NCI-H345 treated with DMSO at 0.1 percent for 48 hours (cell line): ENCODE data around the gene RXFP4.
A peak's percentile ranks its signal among the peaks of the same experiment; 100 is the strongest.
"Not testable (repeated sequence)": the region's sequence is repeated elsewhere in the genome, so short reads cannot be mapped to it uniquely, and the experiment has no call there.

ENCODE experiments used
- DNase-seq: peaks from one replicate; lab custom pipeline; 2025; ENCODE audit not compliant: unreplicated experiment; lab: John Stamatoyannopoulos, UW

The RXFP4 gene

GRCh38 chr1:155977690-155978324, 36.4 kb downstream of the RXFP4 start:
- DNase-seq: peak; percentile 76

GRCh38 chr1:155978325-155978972, 37.0 kb downstream of the RXFP4 start, which contains the start of gene ARHGEF2:
Gene ARHGEF2 (minus strand): TSS chr1:155978547. CDS start chr1:155978427, 120 bp downstream.
- DNase-seq: peak; percentile 78

GRCh38 chr1:155978973-155979429, 37.6 kb downstream of the RXFP4 start:
- no peak for DNase-seq

GRCh38 chr1:155979597-155980343, 38.3 kb downstream of the RXFP4 start:
- no peak for DNase-seq

GRCh38 chr1:155981266-155982088, 40.0 kb downstream of the RXFP4 start:
- DNase-seq: no peak

GRCh38 chr1:155982106-155982505, 40.7 kb downstream of the RXFP4 start:
- no peak for DNase-seq

- DNase-seq: peak; percentile 65
Measured at GRCh38 chr1:155983191-155984024, 42.0 kb downstream of the RXFP4 start.

GRCh38 chr1:155984341-155984740, 42.9 kb downstream of the RXFP4 start:
- peak; percentile 98 for DNase-seq

- DNase-seq: not testable (repeated sequence)
Measured at GRCh38 chr1:155984903-155985645, 43.6 kb downstream of the RXFP4 start.

GRCh38 chr1:155989242-155990004, 48.0 kb downstream of the RXFP4 start:
- DNase-seq: peak; percentile 90

GRCh38 chr1:155990005-155990739, 48.7 kb downstream of the RXFP4 start:
- no peak for DNase-seq
